Middle frontal gyrus (tissue), 1 donor: ENCODE data around the gene CACFD1.

Experiments
- DNase-seq: peaks from one replicate; pipeline ENCODE4 v3.0.0-alpha.2; 2015; ENCODE audit warnings: low spot score; ENCODE audit errors: extremely low spot score

CACFD1 gene

GRCh38 chr9:133496861-133497842 is 37.4 kb downstream of the CACFD1 start:
- no peak for DNase-seq

- DNase-seq = no peak
Observed at GRCh38 chr9:133499132-133499891, 39.5 kb downstream of the CACFD1 start.

- no peak for DNase-seq
Observed at GRCh38 chr9:133499892-133500270, 40.1 kb downstream of the CACFD1 start.

GRCh38 chr9:133502112-133502511 is 42.3 kb downstream of the CACFD1 start:
- no peak for DNase-seq

- DNase-seq = no peak
Observed at GRCh38 chr9:133505186-133505830, 45.5 kb downstream of the CACFD1 start.

- DNase-seq = no peak
Observed at GRCh38 chr9:133505901-133506652, 46.3 kb downstream of the CACFD1 start.

GRCh38 chr9:133506653-133507038 is 46.9 kb downstream of the CACFD1 start:
- no peak for DNase-seq

- no peak for DNase-seq
Observed at GRCh38 chr9:133507246-133507965, 47.6 kb downstream of the CACFD1 start.

- no peak for DNase-seq
Observed at GRCh38 chr9:133508046-133508445, 48.3 kb downstream of the CACFD1 start.

- DNase-seq = no peak
Observed at GRCh38 chr9:133509179-133510083, 49.7 kb downstream of the CACFD1 start.

GRCh38 chr9:133510926-133511505 is 51.2 kb downstream of the CACFD1 start:
- DNase-seq = no peak

- no peak for DNase-seq
Observed at GRCh38 chr9:133511607-133512006, 51.8 kb downstream of the CACFD1 start.

GRCh38 chr9:133512253-133513213 is 52.8 kb downstream of the CACFD1 start:
- no peak for DNase-seq

- no peak for DNase-seq
Observed at GRCh38 chr9:133513214-133514100, 53.7 kb downstream of the CACFD1 start.

GRCh38 chr9:133514460-133515239 is 54.9 kb downstream of the CACFD1 start:
- DNase-seq = no peak

GRCh38 chr9:133515240-133515610 is 55.4 kb downstream of the CACFD1 start:
- DNase-seq = no peak
